Pancreas (tissue), 10 donors: ENCODE results near the gene MRPL36. TPM values are rescaled to one million over a fixed set of nuclear protein-coding genes. Genes with fewer than 3 reads are reported as not detected.

Source experiments
- ATAC-seq, 4 donors: fragments of 200-7000 bp; cut with Tn5 transposase; one replicate each; pipeline versions ENCODE4 v1.8.0 to v1.9.1; 2020; ENCODE audit warnings: mild to moderate bottlenecking in 4 of 4, moderate library complexity in 4 of 4
- DNase-seq, 6 donors: peaks; one replicate each; pipeline ENCODE4 v3.0.0-alpha.2; 2020
- FAIRE-seq: peaks from 2 replicates; lab custom pipeline; 2012; peaks lifted over from hg19 to GRCh38; lab: Jason Lieb, UNC
- H3K27ac ChIP-seq, 4 donors: fragments of 200-600 bp; sonication (generic); 1 replicate in 3 of 4; 2 replicates in 1 of 4; pipeline versions ENCODE4 v1.5.0 to v1.8.0; 2020
- H3K27me3 ChIP-seq, 4 donors: fragments of 200-600 bp; one replicate each; pipeline ENCODE4 v1.8.0; 2021
- H3K36me3 ChIP-seq, 3 donors: fragments of 200-600 bp; sonication (generic) in 1 of 3; one replicate each; pipeline versions ENCODE4 v1.5.0 to v1.8.0; 2020 to 2021
- H3K4me1 ChIP-seq, 3 donors: fragments of 200-600 bp; one replicate each; pipeline ENCODE4 v1.8.0; 2021
- H3K4me3 ChIP-seq, 4 donors: fragments of 200-600 bp; sonication (generic) in 2 of 4; one replicate each; pipeline versions ENCODE4 v1.5.0 to v1.8.0; 2020 to 2021
- H3K9me3 ChIP-seq, 4 donors: fragments of 200-600 bp; one replicate each; pipeline ENCODE4 v1.8.0; 2021
- CTCF ChIP-seq, 4 donors: fragments of 200-600 bp; sonication (generic) in 3 of 4; IDR thresholded peaks; one replicate each; pipeline versions ENCODE4 v1.5.0 to v1.8.0; 2021; ENCODE audit warnings: antibody characterized with exemption in 4 of 4
- WGBS, 2 donors: extraction: QIAGEN DNeasy Blood & Tissue Kit; methylation state at CpG; one replicate each; pipeline ENCODE4 v1.1.7; 2013; 5-methylcytosine and 5-hydroxymethylcytosine counted together
- intact Hi-C, 3 donors: fragments of 100-400 bp; cut with DNase I; formaldehyde crosslinking; loops; one replicate each; pipeline versions ENCODE4 v1.11.1 to v1.14.2; 2022
- polyA plus RNA-seq, 2 donors: library from polyadenylated mRNA; stranded (reverse); fragments of 200-250 nt; gene quantifications; one replicate each; pipeline ENCODE4 v1.2.3, GENCODE V29; 2013
- total RNA-seq, 6 donors: library from RNA; stranded (reverse); fragmentation: NEBNext Ultra II Directional in 4 of 6; extraction: Animal tissue kit (Norgen Biotek cat#: 25700) in 4 of 6; gene quantifications; one replicate each; pipeline versions ENCODE4 v1.2.1 to v1.2.4, GENCODE V29; 2021 to 2023
- donor health status: healthy with polysubstance abuse.
- donor health status: DM: no; HTN: no; CAD: no; lungs with moderate emphysema.
- donor health status: DM: no; HTN: no; CAD: no.
- donor health status: control.
- donor health status: control.
- donor health status: Bipolar disorder and iron deficiency.
- donor health status: DM: yes; HTN: yes; CAD: no.
- donor health status: DM: no; HTN: no; CAD: no.
- donor health status: DM: no; HTN: no; CAD: no.
- donor health status: DM: yes; HTN: yes; CAD: no.

Gene MRPL36
- total and polyA plus RNA-seq, 8 donors = 13.1 to 48.0 (median 16.1) TPM

- FAIRE-seq (no peak), DNase-seq (no peak), ATAC-seq (no peak)
- Histone ChIP-seq H3K27me3 (no peaks in the 10 kb centered on the region), H3K4me3 (no peak overlapping the region), H3K4me1 (no peaks in the 10 kb centered on the region), H3K36me3 (no peaks in the 10 kb centered on the region), H3K9me3 (no peaks in the 10 kb centered on the region), H3K27ac (no peak overlapping the region)
- no peak for TF ChIP-seq CTCF (IDR thresholded peaks at IDR 0.05)
- 43 to 63% methylated on average over 4 of the region's 4 CpGs for WGBS, 2 donors
- intact Hi-C loops = no loop called here
Measured at GRCh38 chr5:1760231-1760630, 39.4 kb downstream of the MRPL36 start.

GRCh38 chr5:1759378-1759970, 40.2 kb downstream of the MRPL36 start:
- no peaks in the 10 kb centered on the region for H3K36me3 ChIP-seq
- DNase-seq (peak in 1 of 6 donors; percentile 4), ATAC-seq (no peak), FAIRE-seq (no peak)
- H3K4me3 ChIP-seq = no peak overlapping the region
- no peak overlapping the region for H3K27ac ChIP-seq
- H3K9me3 ChIP-seq = no peaks in the 10 kb centered on the region
- intact Hi-C loops = no loop called here
- no peaks in the 10 kb centered on the region for H3K27me3 ChIP-seq
- no peaks in the 10 kb centered on the region for H3K4me1 ChIP-seq
- no peak for TF ChIP-seq CTCF (IDR thresholded peaks at IDR 0.05)
- WGBS, 2 donors = 50 to 58% methylated on average over 13 of the region's 13 CpGs

- H3K4me1 ChIP-seq = no peaks in the 10 kb centered on the region
- H3K27ac ChIP-seq = no peak overlapping the region
- ATAC-seq (no peak), DNase-seq (no peak), FAIRE-seq (no peak)
- TF ChIP-seq CTCF (IDR thresholded peaks at IDR 0.05) = no peak
- WGBS, 2 donors = 64 to 79% methylated on average over 3 of the region's 3 CpGs
- H3K4me3 ChIP-seq = no peak overlapping the region
- H3K36me3 ChIP-seq = no peaks in the 10 kb centered on the region
- no peaks in the 10 kb centered on the region for H3K9me3 ChIP-seq
- H3K27me3 ChIP-seq = no peaks in the 10 kb centered on the region
- intact Hi-C loops = no loop called here
Measured at GRCh38 chr5:1758574-1758973, 41.1 kb downstream of the MRPL36 start.

GRCh38 chr5:1757511-1757910, 42.1 kb downstream of the MRPL36 start:
- WGBS, 2 donors = 73 to 84% methylated on average over 10 of the region's 10 CpGs
- Histone ChIP-seq H3K36me3 (no peaks in the 10 kb centered on the region), H3K27ac (no peak overlapping the region), H3K9me3 (no peaks in the 10 kb centered on the region), H3K4me1 (no peaks in the 10 kb centered on the region), H3K4me3 (no peak overlapping the region), H3K27me3 (no peaks in the 10 kb centered on the region)
- DNase-seq = peak in 2 of 6 donors; percentile 2 to 38
- intact Hi-C loops = no loop called here
- FAIRE-seq = no peak
- no peak for TF ChIP-seq CTCF (IDR thresholded peaks at IDR 0.05)
- ATAC-seq = no peak

- FAIRE-seq (no peak), DNase-seq (no peak), ATAC-seq (no peak)
- no peaks in the 10 kb centered on the region for H3K36me3 ChIP-seq
- no peaks in the 10 kb centered on the region for H3K27me3 ChIP-seq
- intact Hi-C loops = no loop called here
- WGBS, 2 donors = 78 to 81% methylated on average over 11 of the region's 11 CpGs
- H3K4me3 ChIP-seq = no peak overlapping the region
- no peaks in the 10 kb centered on the region for H3K4me1 ChIP-seq
- H3K27ac ChIP-seq = no peak overlapping the region
- no peak for TF ChIP-seq CTCF (IDR thresholded peaks at IDR 0.05)
- no peaks in the 10 kb centered on the region for H3K9me3 ChIP-seq
Measured at GRCh38 chr5:1756481-1756880, 43.2 kb downstream of the MRPL36 start.
